ENCODE measurements around the gene ZC3H18. TPM values are rescaled to one million over a fixed set of nuclear protein-coding genes. Genes with fewer than 3 reads are reported as not detected.

ZC3H18 gene
- total RNA-seq, 3 donors from 2014 or later, result 12.5 to 14.9 (median 13.3) TPM

- H3K9me3 ChIP-seq, result no peaks in the 10 kb centered on the region
- TF ChIP-seq POLR2AphosphoS5 (IDR thresholded peaks at IDR 0.05), result peak in 1 of 3 donors; percentile 3
- no peak for TF ChIP-seq CTCF (IDR thresholded peaks at IDR 0.05)
- no peak for TF ChIP-seq POLR2A (IDR thresholded peaks at IDR 0.05)
- H3K27me3 ChIP-seq, result no peaks in the 10 kb centered on the region
- peak overlapping the region; percentile 83 to 91 (median 90) for H3K4me3 ChIP-seq
- intact Hi-C loops (cut with DNase I; ENCODE audit: low total_unique reads), result no loop called here
- no peaks in the 10 kb centered on the region for H3K36me3 ChIP-seq
- H3K4me1 ChIP-seq, result peaks cover 3 to 12% of the 10 kb centered on the region in 2 donors
- peak overlapping the region; percentile 74 to 78 for H3K27ac ChIP-seq
- no peak for DNase-seq (ENCODE audit: low spot score in 2 of 2)
These were observed 604 bp upstream of the ZC3H18 start for GRCh38 chr16:88569614-88569984.

GRCh38 chr16:88570691-88571092 is 489 bp downstream of the ZC3H18 start:
- H3K27ac ChIP-seq, result peak overlapping the region; percentile 78 to 90
- no peaks in the 10 kb centered on the region for H3K36me3 ChIP-seq
- H3K9me3 ChIP-seq, result no peaks in the 10 kb centered on the region
- no peaks in the 10 kb centered on the region for H3K27me3 ChIP-seq
- TF ChIP-seq POLR2AphosphoS5 (IDR thresholded peaks at IDR 0.05), result no peak
- TF ChIP-seq POLR2A (IDR thresholded peaks at IDR 0.05), result no peak
- TF ChIP-seq CTCF (IDR thresholded peaks at IDR 0.05), result no peak
- intact Hi-C loops (cut with DNase I; ENCODE audit: low total_unique reads), result no loop called here
- peaks cover 3 to 12% of the 10 kb centered on the region in 2 donors for H3K4me1 ChIP-seq
- H3K4me3 ChIP-seq, result peak overlapping the region; percentile 83 to 91 (median 90)
- no peak for DNase-seq (ENCODE audit: low spot score in 2 of 2)

GRCh38 chr16:88575251-88575650 is 5.0 kb downstream of the ZC3H18 start:
- Histone ChIP-seq H3K36me3 (peaks cover 6% of the 10 kb centered on the region), H3K9me3 (no peaks in the 10 kb centered on the region), H3K27me3 (no peaks in the 10 kb centered on the region), H3K27ac (no peak overlapping the region), H3K4me1 (peaks cover 3 to 7% of the 10 kb centered on the region in 2 donors), H3K4me3 (no peak overlapping the region)
- intact Hi-C loops (cut with DNase I; ENCODE audit: low total_unique reads), result no loop called here
- TF ChIP-seq POLR2AphosphoS5 (IDR thresholded peaks at IDR 0.05) (no peak), POLR2A (IDR thresholded peaks at IDR 0.05) (no peak), CTCF (IDR thresholded peaks at IDR 0.05) (no peak)
- no peak for DNase-seq (ENCODE audit: low spot score in 2 of 2)

GRCh38 chr16:88576307-88576706 is 6.1 kb downstream of the ZC3H18 start:
- Histone ChIP-seq H3K27ac (no peak overlapping the region), H3K4me1 (peaks cover under 1 to 3% of the 10 kb centered on the region in 2 donors), H3K9me3 (no peaks in the 10 kb centered on the region), H3K36me3 (peaks cover 6% of the 10 kb centered on the region), H3K4me3 (no peak overlapping the region), H3K27me3 (no peaks in the 10 kb centered on the region)
- DNase-seq (ENCODE audit: low spot score in 2 of 2), result no peak
- intact Hi-C loops (cut with DNase I; ENCODE audit: low total_unique reads), result no loop called here
- no peak for TF ChIP-seq POLR2AphosphoS5 (IDR thresholded peaks at IDR 0.05)
- TF ChIP-seq POLR2A (IDR thresholded peaks at IDR 0.05), result no peak
- TF ChIP-seq CTCF (IDR thresholded peaks at IDR 0.05), result no peak

GRCh38 chr16:88577166-88577565 is 7.0 kb downstream of the ZC3H18 start:
- H3K4me1 ChIP-seq, result no peaks in the 10 kb centered on the region
- no peak overlapping the region for H3K4me3 ChIP-seq
- TF ChIP-seq CTCF (IDR thresholded peaks at IDR 0.05), result no peak
- no peaks in the 10 kb centered on the region for H3K27me3 ChIP-seq
- H3K27ac ChIP-seq, result no peak overlapping the region
- no peaks in the 10 kb centered on the region for H3K9me3 ChIP-seq
- no peak for DNase-seq (ENCODE audit: low spot score in 2 of 2)
- peaks cover 6% of the 10 kb centered on the region for H3K36me3 ChIP-seq
- intact Hi-C loops (cut with DNase I; ENCODE audit: low total_unique reads), result no loop called here

Measured in breast epithelium (tissue), 4 donors.